HG03565 (cell line): ENCODE data around the gene ATAD2B.

Experiments
- ATAC-seq: cut with Tn5 transposase; IDR thresholded peaks from one replicate; pipeline ENCODE4 v1.9.1; 2021; ENCODE audit warnings: mild to moderate bottlenecking, moderate library complexity; ENCODE audit not compliant: unreplicated experiment

The ATAD2B gene

DNA sequence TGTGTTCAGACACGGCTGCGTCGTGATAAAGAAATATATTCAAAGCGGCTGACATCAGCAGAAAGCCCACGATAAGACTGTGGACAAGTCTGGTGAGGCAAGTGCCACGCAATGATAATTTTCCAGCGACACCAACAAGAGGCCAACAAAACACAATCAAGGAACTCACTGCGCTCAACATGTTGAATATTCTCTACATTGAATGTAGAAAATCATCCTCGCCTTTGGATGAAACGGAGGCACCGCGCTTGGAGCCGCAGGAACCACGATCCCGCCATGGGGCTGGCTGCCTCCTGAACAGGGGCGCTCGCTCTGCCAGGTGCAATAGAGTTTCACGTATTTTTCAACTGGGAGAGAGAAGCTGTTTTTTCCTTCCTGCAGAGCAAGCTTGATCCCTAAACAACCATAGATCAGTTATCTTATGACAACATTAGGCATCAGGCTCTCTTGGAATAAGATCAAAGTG lies 220.3 kb downstream of the ATAD2B start:
- ATAC-seq = no peak

DNA sequence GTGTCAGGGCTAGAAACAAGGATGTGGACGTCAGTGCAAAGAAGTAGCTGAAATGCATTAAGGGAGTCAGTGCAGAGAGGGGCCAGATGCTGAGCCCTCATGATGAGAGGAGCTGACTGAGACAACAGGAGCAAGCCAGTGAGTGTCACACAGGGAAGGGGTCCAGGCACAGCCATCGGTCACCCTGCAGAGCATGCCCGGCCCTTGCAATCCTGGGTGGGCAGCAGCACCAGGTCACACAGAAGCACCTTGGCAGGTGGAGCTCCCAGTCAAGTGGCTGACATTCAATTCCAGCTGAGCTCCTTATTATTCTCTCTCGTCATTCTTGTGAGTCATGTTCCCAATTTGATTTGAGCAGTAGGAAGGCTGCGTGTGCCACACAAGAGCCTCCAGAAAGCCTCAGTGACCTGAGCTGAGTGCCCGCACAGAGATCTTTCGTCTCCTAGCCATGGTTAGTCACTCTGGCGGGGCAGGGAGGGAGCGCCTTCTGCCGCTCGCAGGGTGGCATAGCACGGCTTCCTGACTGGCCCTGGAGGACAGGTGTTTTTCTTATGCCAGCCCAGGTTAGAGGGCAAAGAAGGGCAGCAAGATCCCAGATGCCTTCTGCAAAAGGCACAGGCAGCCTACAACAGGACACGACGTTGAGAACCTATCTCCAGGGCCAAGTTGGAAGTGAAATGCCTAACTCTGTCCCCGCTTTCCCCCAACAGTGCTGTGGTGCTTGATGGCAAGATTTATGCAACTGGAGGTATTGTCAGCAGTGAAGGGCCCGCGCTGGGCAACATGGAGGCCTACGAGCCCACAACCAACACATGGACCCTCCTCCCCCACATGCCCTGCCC lies 220.9 kb downstream of the ATAD2B start:
- no peak for ATAC-seq

DNA sequence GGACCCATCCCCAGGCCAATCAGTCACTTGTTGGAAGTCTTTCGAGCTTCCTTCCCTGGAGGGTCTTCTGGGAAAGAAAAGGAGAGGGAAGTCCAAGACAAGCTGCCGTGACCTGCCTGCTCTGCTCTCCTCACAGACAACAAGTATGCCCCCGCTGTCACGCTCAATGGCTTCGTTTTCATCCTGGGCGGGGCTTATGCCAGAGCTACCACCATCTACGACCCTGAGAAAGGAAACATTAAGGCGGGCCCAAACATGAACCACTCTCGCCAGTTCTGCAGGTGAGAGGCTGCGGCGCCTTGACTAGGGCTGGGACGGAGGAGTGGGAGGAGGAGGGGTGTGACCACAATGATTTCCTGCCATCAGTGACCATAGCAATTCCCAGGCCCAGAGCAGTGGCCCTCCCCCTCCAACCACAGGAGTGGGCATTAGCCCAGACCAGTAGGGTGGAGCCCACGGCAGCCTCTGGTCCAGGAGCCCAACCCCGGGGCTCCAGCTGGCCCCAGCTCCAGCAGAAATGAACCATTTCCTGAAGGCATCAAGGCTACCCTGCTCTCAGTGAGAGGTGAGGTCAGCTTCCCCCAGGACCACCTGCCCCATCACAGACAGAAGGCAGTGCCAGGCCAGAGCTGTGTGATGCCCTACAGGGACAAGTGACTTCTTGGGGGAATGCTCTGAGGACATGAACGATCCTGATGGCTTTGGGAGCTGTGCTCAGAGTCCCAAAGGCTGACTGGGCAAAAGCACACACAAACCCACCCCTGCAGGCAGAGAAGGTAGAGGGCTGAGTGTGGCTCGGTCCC lies 223.1 kb downstream of the ATAD2B start:
- no peak for ATAC-seq

DNA sequence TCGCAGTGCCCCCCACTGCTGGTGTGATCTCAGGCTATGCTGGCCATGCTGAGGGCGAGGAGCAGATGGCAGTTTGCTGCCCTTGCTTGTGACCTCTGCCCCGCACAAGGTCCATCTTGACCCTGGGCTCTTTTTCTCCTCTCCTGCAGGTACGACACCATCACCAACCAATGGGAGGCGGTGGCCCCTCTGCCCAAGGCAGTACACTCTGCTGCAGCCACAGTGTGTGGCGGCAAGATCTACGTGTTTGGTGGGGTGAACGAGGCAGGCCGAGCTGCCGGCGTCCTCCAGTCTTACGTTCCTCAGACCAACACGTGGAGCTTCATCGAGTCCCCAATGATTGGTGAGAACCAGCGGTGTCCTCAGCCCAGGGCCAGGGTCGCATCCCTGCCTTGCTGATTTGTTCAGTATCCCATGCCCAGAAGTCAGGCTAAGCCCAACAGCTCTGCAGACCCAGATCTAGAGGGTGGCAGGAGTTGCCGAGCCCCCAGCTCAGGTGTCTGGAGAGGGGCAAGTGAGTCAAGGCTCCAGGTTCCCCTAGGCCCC lies 223.8 kb downstream of the ATAD2B start:
- no peak for ATAC-seq

DNA sequence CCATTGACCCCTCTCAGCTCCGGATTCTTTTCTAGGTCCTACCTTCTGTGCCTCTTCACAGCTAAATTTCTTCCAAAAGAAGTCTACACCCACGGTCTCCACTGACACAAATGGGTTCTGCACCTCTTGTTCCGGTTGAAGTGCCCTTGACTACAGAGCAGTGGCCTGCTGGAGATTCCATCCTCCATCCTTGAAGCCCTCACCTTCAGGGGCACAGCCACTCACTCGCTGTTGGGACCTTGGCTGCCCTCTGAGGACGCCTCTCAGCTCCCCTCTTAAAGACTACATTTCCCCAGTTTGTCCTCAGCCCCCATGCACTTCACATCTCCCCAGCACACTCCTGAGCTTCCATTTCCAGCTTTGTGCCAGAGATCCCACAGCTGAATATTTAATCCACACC lies 226.3 kb downstream of the ATAD2B start:
- no peak for ATAC-seq

DNA sequence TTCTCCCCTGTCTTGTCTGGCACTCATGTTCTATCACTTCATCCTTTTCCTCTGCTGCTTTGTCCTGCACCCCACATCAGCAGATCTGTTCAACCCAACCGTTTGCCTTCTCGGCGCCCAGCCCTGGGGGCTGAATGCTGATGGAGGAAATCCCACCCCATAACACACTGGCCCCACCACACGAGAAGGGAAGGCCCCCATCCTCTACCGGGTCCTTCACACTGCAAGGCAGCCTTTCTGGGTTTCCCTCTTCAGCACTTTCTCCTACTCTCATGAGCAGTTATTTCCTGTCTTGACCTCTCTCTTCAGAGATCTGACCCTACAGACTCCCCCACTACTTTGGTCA lies 227.4 kb downstream of the ATAD2B start:
- ATAC-seq = no peak

DNA sequence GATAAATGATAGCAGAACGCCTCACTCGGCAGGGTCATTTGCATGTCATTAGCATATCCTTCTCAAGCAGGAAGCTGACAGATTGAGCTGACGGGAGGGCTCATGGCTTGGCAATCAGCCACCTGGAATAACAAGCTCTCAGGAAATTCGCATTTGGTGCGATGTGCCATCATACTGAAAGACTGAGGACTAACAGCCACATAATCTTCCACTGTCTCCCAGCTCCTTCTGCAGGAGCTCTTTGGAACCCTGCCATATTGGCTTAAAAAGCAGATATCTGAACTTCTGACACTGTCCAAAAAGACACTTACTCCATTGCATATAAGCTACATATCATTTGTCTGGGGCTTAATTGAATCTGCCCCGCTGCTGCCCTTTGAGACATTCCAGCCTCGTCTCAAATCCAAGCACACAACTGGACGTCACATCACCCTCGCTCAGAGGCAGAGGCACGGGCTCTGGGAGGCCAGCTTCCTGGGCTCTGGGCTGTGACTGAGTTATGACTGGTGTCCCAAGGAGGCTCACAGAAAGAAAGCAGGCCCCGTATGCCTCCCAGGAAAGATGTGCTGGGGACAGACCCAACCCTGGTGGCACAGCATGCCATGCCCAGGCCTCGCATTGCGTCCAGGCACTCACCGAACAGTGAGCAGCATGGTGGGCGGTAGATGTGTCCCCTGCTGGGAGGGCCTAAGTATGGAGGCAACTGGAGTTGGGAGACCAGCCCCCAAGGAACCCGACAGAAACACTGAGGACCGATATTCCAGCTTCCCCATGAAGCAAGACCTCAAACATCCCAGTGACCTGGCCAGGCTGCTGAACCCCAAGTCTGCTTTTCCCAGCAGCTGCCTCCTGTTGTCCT lies 228.0 kb downstream of the ATAD2B start:
- no peak for ATAC-seq
